HG02571 (cell line): ENCODE measurements around the gene LY6G6F.
A peak's percentile ranks its signal among the peaks of the same experiment; 100 is the strongest.

ENCODE experiments used
- ATAC-seq: cut with Tn5 transposase; IDR thresholded peaks from one replicate; pipeline ENCODE4 v1.9.1; 2021; ENCODE audit warnings: mild to moderate bottlenecking, moderate library complexity; ENCODE audit not compliant: unreplicated experiment

LY6G6F gene

GRCh38 chr6:31706599-31706998 lies at the start of gene LY6G6F:
TSS of gene LY6G6F (plus strand) at chr6:31706866. CDS start at chr6:31706907, 41 bp downstream.
- ATAC-seq: no peak

- ATAC-seq: no peak
These were observed 49.1 kb upstream of the LY6G6F start for GRCh38 chr6:31657406-31658157.

GRCh38 chr6:31658158-31658688 lies 48.4 kb upstream of the LY6G6F start:
- ATAC-seq: no peak

- no peak for ATAC-seq
These were observed 47.5 kb upstream of the LY6G6F start for GRCh38 chr6:31658983-31659648.

GRCh38 chr6:31659649-31660380 lies 46.9 kb upstream of the LY6G6F start:
- ATAC-seq: no peak

- ATAC-seq: peak; percentile 45
These were observed 46.0 kb upstream of the LY6G6F start, which contains the start of gene C6orf47 for GRCh38 chr6:31660381-31661261. TSS of gene C6orf47 (minus strand) at chr6:31660778. CDS start at chr6:31659947, 831 bp downstream.

- ATAC-seq: no peak
These were observed 45.2 kb upstream of the LY6G6F start for GRCh38 chr6:31661262-31662123.

GRCh38 chr6:31662124-31662723 lies 44.4 kb upstream of the LY6G6F start:
- no peak for ATAC-seq

GRCh38 chr6:31663126-31663960 lies 43.3 kb upstream of the LY6G6F start:
- ATAC-seq: no peak

GRCh38 chr6:31663961-31664789 lies 42.5 kb upstream of the LY6G6F start:
- no peak for ATAC-seq

GRCh38 chr6:31664790-31665500 lies 41.7 kb upstream of the LY6G6F start, which contains the start of gene GPANK1:
TSS of gene GPANK1 (minus strand) at chr6:31664997. CDS start at chr6:31664478, 519 bp downstream.
- peak; percentile 29 for ATAC-seq

GRCh38 chr6:31665501-31666336 lies 40.9 kb upstream of the LY6G6F start, which contains the start of gene CSNK2B:
TSS of gene CSNK2B (plus strand) at chr6:31666080. CDS start at chr6:31666832, 752 bp downstream.
- peak; percentile 72 for ATAC-seq

GRCh38 chr6:31666337-31666965 lies 40.2 kb upstream of the LY6G6F start:
- no peak for ATAC-seq

GRCh38 chr6:31669676-31670075 lies 37.0 kb upstream of the LY6G6F start, which contains the start of gene LY6G5B:
TSS of gene LY6G5B (plus strand) at chr6:31669976. CDS start at chr6:31670951, 975 bp downstream.
- no peak for ATAC-seq
